ENCODE results near the gene ATXN10.

ATXN10 gene

DNA sequence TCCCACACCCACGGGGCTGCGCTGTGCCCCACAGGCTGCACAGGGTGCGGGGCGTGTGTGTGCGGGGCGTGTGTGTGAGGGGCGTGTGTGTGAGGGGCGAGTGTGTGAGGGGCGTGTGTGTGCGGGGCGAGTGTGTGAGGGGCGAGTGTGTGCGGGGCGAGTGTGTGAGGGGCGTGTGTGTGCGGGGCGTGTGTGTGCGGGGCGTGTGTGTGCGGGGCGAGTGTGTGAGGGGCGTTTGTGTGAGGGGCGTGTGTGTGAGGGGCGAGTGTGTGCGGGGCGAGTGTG lies 218.7 kb downstream of the ATXN10 start:
- in situ Hi-C loops (cut with HindIII; ENCODE audit: low pct_unique_long_range_greater_than_20kb, low sequenced_read_pairs): no loop called here
- TF ChIP-seq JUND (IDR thresholded peaks at IDR 0.05; ENCODE audit: low read depth): no peak
- no peak for DNase-seq (ENCODE audit: low read depth in 1 of 2, low spot score in 1 of 2)

DNA sequence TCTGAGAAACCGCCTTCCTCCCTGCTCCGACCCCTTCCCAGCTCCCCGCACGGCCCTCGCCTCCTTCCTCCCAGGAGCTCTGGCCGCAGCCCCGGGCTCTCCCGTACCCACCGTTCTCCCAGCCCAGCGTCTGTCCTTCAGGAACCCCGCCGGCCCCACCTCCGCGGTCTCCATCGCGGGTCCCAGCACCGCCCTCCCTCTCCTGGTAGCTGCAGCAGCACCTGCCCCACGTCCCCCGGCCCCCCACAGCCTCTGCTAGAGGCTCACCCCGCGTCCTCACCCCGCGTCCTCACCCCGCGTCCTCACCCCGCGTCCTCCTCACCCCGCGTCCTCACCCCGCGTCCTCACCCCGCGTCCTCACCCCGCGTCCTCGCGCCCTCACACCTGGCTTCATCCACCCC lies 219.4 kb downstream of the ATXN10 start:
- no peak for DNase-seq (ENCODE audit: low read depth in 1 of 2, low spot score in 1 of 2)
- in situ Hi-C loops (cut with HindIII; ENCODE audit: low pct_unique_long_range_greater_than_20kb, low sequenced_read_pairs): no loop called here
- no peak for TF ChIP-seq JUND (IDR thresholded peaks at IDR 0.05; ENCODE audit: low read depth)

DNA sequence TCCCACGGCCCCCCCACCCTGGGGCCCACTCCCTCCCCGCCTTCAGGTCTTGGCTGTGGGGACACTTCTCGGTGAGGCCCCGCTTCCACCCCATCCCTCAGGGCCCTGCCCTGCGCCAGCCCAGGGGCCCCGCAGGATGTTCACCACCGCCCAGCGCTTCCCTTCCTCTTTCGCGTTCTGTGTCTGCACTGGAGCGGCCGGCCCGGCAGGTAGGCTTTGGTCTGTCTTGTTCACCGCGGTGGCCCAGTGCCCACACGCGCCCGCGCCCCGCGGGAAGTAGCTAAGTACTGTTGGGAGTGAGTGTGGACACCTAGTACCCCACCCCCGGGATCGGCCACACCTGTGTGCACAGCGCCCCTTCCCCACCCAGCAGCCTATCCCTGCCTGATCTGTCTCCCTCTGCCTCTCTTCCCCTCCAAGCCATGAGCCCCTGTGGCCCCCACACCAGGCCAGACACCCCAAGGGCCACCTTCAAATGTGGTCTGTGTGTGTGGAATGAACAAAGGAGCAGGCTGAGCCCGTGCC lies 219.9 kb downstream of the ATXN10 start:
- no peak for TF ChIP-seq JUND (IDR thresholded peaks at IDR 0.05; ENCODE audit: low read depth)
- in situ Hi-C loops (cut with HindIII; ENCODE audit: low pct_unique_long_range_greater_than_20kb, low sequenced_read_pairs): no loop called here
- DNase-seq (ENCODE audit: low read depth in 1 of 2, low spot score in 1 of 2): no peak

- DNase-seq (ENCODE audit: low read depth in 1 of 2, low spot score in 1 of 2): no peak
- in situ Hi-C loops (cut with HindIII; ENCODE audit: low pct_unique_long_range_greater_than_20kb, low sequenced_read_pairs): no loop called here
- no peak for TF ChIP-seq JUND (IDR thresholded peaks at IDR 0.05; ENCODE audit: low read depth)
Measured at GRCh38 chr22:45891996-45892621, 220.5 kb downstream of the ATXN10 start.

DNA sequence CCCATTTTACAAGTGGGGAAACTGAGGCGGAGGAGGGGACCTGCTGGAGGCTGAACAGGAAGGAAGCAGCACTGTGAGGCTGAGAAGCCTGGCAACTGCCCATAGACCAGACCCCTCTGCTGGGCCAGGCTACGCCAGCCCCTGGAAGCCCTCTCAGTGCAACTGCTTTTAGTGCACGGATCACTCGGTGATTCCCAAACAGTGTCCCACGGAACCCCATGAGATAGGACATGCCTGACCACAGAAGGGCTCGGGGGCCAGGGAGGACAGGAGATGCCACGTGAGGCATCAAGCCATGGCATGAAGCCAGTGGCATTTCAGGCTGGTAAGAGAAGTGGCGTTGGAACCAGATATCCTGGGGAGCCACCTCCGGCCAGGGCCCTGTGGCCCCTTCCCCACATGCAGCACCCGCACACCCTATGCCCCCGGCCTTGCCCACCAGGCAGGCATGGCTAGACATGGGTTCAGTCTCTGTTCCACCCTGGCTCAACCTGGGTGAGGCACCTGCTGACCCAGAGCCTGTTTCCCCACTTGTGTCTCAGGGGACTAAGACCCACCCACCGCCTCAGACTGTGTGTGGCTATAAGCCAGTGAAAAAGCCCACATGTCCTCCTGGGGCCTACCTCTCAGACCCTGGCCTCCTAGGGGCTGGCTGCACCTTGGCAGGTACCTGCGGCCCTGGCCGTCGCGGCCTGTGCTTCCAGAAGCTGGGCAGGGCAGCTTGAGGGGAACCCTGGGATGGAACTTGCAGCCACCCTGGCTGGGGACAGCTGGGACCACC lies 221.2 kb downstream of the ATXN10 start:
- no peak for DNase-seq (ENCODE audit: low read depth in 1 of 2, low spot score in 1 of 2)
- TF ChIP-seq JUND (IDR thresholded peaks at IDR 0.05; ENCODE audit: low read depth): no peak
- in situ Hi-C loops (cut with HindIII; ENCODE audit: low pct_unique_long_range_greater_than_20kb, low sequenced_read_pairs): no loop called here

GRCh38 chr22:45893516-45893915 lies 221.9 kb downstream of the ATXN10 start:
- no peak for TF ChIP-seq JUND (IDR thresholded peaks at IDR 0.05; ENCODE audit: low read depth)
- no peak for DNase-seq (ENCODE audit: low read depth in 1 of 2, low spot score in 1 of 2)
- in situ Hi-C loops (cut with HindIII; ENCODE audit: low pct_unique_long_range_greater_than_20kb, low sequenced_read_pairs): no loop called here
